HL-60/S4 (cell line): Measurements from ENCODE around the gene HOXC10.

Source experiments
- in situ Hi-C: fragments of 300-500 bp; cut with MboI; formaldehyde crosslinking; loops from 2 replicates; pipeline ENCODE4 v1.14.3; 2022; ENCODE audit warnings: low sequenced_read_pairs

Gene HOXC10

DNA sequence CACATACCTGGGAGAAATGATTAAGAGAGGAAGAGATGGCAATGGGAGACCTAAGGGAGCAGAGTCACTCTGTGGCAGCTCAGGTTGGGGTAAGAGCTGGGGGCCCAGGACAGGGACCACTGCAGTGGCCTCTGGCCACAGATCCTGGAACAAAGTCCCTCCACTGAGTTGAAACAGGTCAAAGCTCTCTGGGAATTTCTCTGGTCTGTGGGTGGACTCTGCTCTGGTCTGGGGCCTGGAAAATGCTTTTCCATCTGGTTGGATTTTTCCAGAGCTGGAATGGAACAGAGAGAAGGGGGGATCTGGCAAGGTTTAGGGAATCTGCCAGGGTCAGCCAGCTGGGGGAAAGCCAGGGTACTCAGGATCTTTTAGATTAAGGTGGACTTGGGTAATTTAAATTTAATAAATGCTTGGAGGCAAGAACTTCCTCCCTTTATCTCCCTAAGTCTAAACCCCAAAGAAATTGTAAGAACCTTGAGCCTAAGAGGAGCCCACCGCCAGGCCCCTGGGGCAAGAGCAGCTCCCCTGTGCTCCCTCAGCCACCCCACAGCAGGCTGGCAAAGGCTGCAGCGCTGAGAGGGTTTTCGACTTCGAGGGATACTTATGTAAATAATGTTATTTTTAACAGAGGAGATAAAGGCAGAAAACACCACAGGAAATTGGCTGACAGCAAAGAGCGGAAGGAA lies 3.7 kb downstream of the HOXC10 start:
- in situ Hi-C loops, result no loop called here

DNA sequence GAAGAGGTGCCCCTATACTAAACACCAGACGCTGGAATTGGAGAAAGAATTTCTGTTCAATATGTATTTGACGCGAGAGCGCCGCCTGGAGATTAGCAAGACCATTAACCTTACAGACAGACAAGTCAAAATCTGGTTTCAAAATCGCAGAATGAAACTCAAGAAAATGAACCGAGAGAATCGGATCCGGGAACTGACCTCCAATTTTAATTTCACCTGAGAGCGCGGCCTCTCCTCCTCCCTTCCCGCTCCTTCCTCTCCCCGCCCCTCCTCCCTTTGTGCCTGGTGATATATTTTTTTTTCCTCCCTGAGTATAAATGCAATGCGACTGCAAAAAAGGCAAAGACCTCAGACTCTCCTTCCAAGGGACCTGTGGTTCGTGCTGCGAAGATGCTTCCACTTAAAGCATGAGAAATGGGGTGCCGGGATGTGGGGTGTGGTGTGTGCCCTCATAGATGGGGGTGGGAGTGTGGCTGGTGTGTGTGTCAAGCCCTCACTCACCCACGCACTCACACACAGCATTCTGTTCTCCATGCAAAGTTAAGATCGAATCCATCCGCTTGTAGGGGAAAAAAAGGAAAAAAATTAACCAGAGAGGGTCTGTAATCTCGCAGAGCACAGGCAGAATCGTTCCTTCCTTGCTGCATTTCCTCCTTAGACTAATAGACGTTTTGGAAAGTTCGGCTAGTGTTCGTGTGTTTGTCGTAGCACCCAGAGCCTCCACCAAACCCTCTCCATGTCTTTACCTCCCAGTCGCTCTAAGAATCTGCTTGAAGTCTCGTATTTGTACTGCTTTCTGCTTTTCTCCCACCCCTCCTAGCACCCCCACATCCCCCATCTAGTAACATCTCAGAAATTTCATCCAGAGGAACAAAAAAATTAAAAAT lies 4.5 kb downstream of the HOXC10 start:
- in situ Hi-C loops, result loop anchor here (10.0 kb wide), 2 partner anchors 215 to 385 kb away; no protein-coding TSS in a partner anchor

DNA sequence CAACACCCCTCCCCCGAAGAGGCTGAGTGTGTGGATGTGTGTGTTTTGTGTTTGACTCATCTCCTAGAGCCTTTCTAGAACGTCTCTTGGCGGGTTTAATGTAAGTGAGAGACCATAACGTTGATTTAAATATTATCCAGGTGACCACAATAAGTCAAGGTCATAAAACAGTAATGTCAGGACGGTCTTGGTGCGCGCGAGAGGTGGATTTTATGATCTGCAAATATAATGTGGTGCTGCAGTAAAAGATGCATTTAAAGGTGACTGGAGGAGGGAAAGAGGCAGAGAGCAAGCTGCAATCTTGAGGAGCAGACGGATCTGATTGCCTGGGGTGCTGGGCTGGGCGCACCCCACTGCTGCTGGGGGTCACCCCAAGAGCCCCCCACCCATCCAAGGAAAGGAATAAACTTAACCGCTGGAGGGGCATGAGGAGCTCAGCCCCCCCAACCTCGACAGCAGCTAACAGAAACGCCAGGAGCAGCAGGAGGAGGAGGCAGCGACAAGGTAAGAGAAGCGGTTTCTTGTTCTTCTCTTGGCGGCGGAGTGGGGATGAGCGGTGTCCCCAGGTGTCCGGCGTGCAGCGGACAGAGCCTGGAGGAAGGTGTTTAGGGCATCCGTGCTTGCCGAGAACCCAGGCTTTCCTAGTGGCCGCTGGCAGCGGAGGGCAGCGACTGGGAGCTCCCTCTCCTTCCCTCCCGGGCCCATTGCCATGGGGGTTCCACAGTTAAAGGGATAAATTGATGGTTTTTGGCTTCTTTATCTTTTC lies 5.5 kb downstream of the HOXC10 start:
- in situ Hi-C loops, result loop anchor here (10.0 kb wide), 2 partner anchors 214 to 384 kb away; no protein-coding TSS in a partner anchor

DNA sequence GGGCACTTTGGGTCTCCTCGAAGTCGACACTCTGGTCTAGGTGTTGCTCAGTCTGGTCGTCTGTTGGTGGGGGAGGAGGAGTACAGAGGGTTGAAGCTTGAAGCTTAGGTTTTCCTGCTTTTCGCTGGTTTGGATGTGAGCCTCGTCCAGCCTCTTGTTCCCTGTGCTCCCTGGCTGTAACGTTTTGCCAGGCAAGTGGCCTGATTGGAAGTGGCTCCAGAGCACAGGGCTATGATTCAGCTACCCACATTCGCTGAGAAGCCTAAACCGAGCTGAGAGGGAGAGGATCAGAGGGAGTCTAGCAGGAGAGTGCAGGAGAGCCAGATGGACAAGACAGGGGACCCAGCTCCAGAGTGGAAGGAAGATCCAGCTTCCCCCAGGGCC lies 6.1 kb downstream of the HOXC10 start:
- in situ Hi-C loops, result loop anchor here (10.0 kb wide), 2 partner anchors 214 to 384 kb away; no protein-coding TSS in a partner anchor

DNA sequence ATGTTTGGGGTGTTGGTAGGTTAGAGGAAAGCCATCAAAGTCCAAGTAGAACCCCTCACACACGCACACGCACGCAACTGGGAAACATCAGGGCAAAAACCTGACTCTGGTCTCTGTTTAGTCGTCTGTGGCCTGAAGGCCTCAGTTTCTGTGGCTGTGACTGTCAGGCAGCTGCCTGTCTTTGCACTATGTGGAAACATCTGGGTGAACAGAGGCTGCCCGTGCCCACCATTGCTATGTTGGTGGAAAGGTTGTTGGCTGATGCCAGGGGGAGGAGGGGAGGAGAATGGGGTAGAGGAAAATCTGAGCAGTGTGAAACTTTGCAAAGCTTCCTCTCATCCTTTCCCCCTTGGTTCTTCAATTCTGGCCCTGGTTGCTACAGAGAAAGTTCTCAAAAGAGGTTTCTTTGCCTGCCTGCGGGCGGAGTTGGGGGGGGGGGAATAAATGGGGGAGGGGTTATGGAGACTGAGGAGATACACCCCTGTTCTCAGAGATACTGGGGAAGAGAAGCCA lies 7.5 kb downstream of the HOXC10 start:
- in situ Hi-C loops, result loop anchor here (10.0 kb wide), 2 partner anchors 212 to 382 kb away; no protein-coding TSS in a partner anchor

DNA sequence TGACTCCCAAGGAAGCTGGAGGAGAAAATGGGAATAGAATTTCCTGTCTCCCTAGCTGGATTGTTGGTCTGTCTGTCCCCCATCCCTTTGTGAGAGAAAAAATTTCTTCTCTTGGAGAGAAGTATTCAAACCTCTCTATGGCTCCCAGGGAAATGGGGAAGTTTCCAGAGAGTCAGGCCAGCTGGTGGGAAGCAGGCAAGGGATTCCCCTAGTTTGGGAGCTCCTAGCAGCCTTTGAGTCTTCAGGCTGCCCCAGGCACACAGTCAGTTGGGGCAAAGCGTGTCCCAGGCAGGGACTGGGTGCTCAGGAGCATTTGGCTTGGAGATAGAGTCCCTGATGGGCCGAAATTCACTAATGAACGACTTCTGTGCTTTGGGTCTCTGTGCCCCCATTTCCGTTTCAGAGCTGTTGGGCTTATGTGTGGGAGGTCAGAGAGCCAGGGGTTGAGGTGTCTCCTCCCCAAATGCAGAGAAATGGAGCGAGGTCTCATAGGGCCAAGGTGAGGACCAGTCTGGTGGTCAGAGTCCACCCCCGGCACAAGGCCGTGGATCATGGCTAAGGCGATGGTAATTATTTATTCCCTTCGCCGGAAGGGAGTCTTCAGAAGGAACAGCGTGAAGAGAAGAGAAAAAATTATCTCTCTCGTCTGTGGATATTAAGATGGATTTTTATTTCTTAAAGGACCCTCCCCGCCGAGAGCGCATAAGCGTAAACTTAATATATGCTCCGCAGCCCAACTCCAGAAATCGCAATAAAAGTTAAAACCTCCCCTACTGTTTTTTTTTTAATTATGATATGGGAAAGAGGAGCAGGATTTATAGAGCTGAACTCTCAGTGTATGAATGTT lies 8.4 kb downstream of the HOXC10 start:
- in situ Hi-C loops, result loop anchor here (10.0 kb wide), 2 partner anchors 211 to 381 kb away; no protein-coding TSS in a partner anchor

DNA sequence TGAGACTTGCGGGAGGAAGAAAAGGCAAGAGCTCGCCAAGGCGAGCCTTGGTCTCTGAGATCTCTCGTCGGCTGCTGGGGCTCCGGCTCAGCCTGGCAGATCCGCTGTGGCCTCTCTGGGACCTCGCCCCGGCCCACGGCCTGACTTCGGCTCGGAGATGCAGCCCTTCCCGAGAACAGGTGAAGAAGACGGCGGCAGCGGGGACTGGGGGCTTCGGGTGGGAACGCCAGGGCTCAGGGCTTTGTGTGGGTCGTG lies 9.0 kb downstream of the HOXC10 start:
- in situ Hi-C loops, result loop anchor here (10.0 kb wide), 2 partner anchors 211 to 381 kb away; no protein-coding TSS in a partner anchor

DNA sequence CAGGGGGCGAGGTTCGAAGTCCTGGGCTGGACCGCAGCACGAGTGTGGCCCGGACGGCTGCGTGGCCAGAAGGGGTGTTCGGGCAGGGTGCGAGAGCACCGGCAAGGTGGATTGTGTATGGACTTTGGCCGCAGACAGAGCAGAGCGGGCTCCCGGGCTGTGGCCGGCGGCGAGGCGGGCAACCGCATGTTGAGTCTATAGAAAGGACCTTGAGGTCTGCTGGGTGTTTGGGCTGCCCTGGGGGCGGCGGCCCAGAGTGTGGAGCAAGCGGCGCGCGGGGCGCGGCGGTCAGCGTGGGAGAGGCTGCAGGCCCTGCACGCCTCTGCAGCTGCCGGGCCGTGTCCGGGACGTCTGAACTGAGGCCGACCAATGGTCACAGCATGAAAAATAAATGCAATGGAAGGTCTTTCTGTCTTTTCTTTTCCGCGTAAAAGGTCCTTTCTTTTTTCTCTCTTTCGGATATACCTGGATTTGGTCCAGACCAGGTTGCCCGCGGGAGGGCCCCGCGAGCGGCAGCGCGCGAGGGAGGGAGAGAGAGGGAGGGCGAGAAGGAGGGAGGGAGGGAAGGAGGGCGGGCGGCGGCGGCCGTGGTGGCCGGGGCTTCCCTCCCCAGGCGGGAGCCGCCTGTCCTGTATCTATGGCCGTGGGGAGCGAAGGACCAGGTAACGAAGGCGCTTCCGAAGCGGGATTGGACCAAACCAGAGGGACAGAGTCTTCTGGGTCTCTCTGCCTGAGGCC lies 9.5 kb downstream of the HOXC10 start:
- in situ Hi-C loops, result loop anchor here (10.0 kb wide), 2 partner anchors 210 to 380 kb away; no protein-coding TSS in a partner anchor

DNA sequence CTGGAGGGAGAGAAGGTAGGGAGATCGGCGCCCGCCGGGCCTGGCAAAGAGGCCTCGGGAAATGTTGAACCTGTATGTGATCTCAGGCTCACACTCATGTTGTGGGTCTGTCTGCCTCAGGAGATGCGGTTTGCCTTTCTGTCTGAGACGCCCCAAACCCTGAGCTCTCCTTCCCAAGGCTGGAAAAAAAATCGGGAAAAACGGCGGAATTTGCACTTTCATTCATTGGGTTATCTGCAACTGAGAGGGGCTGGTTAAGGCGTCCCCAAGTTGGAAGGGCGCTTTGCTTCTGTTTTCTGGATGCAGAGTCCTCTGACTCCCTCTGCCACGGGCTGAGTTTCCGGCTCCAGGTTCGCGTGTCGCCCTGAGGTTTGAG lies 10.0 kb downstream of the HOXC10 start:
- in situ Hi-C loops, result loop anchor here (10.0 kb wide), 2 partner anchors 210 to 380 kb away; no protein-coding TSS in a partner anchor

DNA sequence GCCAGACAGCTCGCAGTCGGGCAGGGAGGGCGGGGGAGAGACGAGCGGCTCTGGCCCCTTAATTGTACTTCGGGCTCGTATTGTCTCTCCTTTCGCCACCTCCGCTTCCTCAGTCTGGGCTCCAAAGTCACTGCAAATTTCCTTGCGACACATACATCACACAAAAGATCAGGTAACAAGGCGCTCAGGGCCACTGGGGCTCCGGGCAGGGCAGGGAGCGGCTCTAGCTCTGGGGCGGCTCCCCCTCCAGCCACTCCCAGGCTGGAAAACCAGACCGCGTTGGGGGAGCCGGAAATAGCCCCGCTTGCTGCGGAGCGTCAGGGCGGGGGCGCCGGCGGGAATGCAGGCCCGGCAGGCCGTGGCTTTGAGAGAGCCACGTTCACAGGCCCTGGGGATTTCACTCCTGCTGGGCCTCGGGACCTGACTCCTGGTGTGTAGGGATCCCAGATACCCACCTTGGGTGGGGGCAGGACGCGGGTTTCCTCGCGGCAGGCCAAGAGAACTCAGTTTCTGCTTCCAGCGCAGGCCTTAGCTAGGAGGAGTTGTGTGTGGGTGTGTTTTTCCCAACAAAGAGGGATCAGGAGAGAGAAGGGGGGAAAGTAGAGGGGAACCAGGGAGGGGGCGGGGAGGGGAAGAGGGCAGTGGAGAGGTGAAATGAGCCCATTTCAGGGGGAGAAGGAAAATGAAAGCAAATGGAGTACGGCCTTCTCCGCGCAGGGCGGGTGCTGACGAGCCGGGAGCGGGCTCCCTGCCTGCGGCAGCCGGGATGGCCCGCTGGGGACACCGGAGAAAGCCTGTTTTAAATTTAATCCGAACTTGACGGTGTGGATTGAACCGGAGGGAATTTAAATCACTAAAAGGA lies 10.7 kb downstream of the HOXC10 start:
- in situ Hi-C loops, result loop anchor here (10.0 kb wide), 2 partner anchors 209 to 379 kb away; no protein-coding TSS in a partner anchor

DNA sequence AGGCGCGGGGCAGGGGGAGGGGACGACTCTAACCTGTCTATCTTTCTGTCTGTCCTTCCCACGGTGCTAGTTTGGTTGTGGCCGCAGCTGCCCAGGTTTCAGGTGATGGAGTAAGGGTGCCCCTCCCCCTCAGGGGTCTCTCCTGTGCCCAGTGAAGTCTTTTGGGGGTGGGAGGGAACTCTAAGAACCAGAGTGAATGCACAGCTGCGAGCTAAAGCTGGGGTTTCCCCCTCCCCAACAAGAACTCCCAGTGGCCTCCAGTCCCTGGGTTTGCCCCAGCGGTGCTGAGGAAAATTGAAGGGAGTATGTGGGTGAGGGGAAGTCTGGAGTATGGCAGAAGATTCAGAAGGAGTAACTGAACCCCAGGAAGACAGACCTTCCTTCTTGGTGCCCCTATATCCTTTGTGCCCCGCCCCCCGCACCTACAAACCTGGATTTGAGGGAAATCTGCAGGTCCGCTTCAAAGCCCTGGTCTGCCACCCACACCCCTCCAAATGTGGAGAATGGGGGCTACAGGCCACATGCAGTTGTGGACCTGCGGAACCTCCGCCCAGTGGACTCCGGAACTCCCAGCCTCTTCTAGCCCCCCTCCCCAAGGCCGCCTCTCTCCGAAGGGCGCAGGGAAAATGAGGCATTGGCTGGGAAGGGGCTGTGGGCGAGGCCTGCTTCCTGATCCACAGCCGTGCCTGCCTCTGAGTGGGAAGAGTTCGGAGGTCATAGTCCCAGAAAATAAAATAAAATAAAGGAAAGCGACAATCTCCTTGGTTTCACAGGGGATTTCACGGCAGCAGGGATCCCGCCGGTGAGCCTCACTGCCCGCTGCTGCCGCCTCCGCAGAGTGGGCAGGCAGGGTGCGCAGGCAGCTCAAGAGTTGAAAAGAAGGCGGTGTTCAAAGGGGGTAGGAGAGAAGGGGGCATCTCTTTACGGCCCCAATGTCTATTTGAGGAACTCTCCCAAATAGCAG lies 11.6 kb downstream of the HOXC10 start:
- in situ Hi-C loops, result loop anchor here (10.0 kb wide), 2 partner anchors 208 to 378 kb away; no protein-coding TSS in a partner anchor

DNA sequence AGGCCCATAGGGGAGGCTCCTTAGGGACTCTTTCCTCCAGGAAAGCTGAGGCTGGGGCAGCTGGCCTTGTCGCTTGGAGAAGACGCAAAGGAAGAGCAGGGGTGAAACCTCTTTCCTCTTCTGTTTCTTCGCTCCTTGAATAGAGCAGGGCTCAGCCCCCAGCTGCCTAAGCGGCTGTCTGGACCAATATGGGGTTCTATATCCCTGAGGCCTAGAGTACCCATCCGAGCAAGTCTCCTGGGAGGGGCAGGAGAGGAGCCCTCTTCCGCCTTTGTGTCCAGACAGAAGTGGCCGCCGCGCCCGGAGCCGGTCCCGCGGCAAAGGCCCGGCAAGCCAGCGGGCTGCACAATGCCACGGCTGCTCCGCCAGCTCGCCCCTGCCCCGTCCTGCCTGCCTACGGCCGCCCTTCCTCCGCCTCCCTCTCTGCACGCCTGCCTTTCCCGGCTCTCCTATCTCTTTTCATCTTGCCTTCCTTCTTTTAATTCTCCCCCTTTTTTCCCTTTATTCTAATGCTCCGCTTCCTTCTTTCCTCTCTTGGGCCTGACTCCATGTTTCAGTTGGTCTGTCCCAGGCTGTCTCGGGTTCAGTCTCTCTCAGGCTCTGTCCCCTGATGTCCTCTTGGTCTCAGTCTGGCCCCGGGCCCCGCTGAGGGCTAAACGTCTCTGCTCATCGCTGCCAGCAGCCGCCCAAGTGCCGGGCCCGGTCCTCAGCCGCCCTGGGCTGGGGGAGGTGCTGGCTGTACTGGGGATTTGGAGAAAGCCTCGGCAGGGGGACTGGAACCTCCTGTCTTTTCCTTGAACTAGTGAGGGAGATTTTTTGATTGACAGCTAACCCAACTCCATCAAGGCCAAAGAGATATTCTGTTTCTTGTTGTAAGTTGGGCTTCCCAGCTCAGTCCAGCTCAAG lies 12.5 kb downstream of the HOXC10 start:
- in situ Hi-C loops, result loop anchor here (10.0 kb wide), 2 partner anchors 207 to 377 kb away; no protein-coding TSS in a partner anchor

DNA sequence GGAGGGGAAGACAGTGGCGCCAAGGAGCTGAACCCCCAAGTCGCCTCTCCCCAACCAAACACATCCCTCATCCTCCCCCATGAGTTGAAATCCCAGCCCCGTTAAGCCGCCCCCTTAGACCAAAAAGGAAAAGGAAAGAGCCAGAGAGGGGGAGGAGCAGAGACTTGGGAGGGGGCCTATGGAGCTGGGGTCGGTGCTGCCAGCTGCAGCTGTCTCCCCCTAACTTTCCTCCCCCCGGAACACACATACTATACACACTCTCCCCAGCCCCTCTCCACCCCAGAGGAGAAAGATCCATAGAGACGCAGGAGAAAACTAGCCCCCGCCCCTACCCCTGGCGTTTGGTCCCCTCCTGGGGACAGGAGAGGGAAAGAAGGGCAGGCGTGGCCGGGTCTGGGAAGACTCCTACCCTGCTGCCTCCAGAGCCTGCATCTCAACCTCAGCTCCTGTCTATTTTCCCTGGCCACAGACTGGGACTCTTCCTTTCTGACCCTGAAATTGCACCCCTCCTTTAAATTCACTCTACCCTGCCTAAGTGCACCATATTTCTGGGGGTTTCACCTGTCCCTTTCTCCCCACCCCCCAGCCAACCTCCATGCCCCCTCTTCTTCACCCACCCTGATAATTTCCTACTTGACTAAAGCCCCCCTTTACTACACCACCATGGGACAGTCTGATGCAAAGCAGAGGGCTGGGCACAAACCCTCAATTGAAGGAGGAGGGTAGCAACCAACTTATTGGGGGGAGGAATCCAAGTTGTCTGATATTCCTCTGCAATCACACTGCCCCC lies 13.4 kb downstream of the HOXC10 start:
- in situ Hi-C loops, result loop anchor here (10.0 kb wide), 2 partner anchors 206 to 376 kb away; no protein-coding TSS in a partner anchor

DNA sequence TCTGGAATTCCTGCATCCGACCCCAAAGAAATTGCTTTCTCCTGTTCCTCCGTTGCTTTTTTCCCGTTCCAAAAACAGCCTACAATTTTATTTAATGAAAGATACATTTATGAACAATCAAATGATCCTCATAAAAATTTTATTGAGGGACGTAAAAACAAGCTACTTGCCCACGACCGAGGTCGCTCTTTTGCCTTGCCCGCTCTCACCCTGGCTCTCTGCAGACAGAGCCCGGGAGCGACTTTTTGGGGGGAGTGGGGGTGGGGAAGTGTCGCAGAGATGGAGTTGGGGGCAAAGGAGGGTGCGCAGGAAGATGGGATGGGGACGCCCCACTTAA lies 13.9 kb downstream of the HOXC10 start:
- in situ Hi-C loops, result loop anchor here (10.0 kb wide), 2 partner anchors 206 to 376 kb away; no protein-coding TSS in a partner anchor

DNA sequence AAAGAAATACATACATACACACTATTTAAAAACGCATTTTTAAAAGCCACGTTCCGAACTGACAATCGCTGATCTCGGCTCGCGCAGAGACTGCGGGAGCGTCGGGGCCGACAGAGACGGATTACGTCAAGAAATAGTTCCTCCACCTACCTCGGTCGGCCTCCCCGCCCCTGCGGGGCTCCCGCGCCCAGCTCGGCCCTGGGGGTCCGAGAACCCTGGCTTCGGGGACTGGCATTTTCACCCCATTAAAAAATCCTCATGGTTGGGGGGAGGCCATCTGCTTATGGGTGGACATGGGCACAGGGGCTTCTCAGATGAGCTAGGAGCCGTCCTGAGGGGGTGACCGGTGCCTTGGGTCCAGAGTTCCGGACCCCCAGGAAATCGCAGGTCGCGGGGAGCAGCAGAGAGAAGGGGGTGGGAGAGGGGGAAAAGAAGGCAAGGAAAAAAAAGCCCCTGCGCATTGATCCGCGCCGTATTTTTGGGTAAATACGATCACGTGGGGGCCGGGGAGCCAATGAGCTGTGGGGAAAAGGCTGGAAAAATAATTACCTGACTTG lies 14.7 kb downstream of the HOXC10 start:
- in situ Hi-C loops, result loop anchor here (10.0 kb wide), 2 partner anchors 205 to 375 kb away; no protein-coding TSS in a partner anchor
